OCI-LY3 (cell line): ENCODE data around the gene CDT1.

Experiments used
- EZH2phosphoT487 ChIP-seq: fragments of 200-600 bp; shearing (Covaris generic); IDR thresholded peaks from 2 replicates; pipeline ENCODE4 v1.6.1; 2018; ENCODE audit warnings: antibody characterized with exemption, mixed run types, low read depth
- TF ChIP-seq, protein P1 (sequence below): fragments of 200-600, 300-600 bp; sonication (generic); IDR thresholded peaks from 2 replicates; pipeline ENCODE4 v1.5.1; 2014; ENCODE audit warnings: antibody characterized with exemption, low read length, low read depth

DNA sequence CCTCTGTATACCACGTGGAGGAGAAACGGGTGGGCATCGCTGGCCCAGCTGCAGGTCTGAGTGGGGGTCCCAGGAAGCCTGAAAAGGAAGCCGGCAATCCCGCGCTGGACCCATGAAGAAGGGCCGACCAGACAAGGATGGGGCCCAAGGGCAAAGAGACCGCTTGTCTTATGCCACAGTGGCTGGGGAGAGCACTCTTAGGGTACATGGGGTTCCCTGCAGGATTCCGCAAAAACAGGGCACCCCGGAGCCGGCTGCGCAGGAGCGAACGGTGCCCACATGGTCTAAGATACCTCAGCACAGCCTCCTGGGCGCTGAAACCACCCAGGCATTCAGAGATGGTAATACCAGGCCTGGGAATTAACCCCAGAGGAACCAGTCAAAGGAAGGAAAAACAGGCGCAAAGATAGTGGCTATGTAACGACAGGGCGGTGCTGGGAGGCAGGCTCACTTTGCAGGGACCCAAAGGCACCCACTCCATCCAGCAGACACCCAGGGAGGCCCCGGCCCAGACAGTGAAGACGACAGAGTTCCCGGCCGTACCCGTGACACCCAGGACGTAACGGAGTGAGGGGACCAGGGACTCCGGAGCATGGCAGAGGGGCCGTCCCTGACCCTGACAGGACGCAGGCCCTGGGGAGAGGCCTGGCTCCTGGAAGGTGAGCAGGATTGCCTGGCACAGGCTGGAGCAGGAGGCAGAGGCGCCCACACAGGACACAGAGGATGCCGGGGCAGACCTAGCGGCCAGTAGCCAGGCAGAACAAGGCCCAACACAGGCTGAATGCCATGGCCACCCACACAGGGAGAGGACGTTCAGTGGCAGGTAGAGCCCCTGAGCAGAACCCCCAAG, 28.8 kb upstream of the CDT1 start:
- TF ChIP-seq, protein P1, sequence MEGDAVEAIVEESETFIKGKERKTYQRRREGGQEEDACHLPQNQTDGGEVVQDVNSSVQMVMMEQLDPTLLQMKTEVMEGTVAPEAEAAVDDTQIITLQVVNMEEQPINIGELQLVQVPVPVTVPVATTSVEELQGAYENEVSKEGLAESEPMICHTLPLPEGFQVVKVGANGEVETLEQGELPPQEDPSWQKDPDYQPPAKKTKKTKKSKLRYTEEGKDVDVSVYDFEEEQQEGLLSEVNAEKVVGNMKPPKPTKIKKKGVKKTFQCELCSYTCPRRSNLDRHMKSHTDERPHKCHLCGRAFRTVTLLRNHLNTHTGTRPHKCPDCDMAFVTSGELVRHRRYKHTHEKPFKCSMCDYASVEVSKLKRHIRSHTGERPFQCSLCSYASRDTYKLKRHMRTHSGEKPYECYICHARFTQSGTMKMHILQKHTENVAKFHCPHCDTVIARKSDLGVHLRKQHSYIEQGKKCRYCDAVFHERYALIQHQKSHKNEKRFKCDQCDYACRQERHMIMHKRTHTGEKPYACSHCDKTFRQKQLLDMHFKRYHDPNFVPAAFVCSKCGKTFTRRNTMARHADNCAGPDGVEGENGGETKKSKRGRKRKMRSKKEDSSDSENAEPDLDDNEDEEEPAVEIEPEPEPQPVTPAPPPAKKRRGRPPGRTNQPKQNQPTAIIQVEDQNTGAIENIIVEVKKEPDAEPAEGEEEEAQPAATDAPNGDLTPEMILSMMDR, result no peak
- no peak for TF ChIP-seq EZH2phosphoT487
